ENCODE data around the gene GALNS. TPM values are rescaled to one million over a fixed set of nuclear protein-coding genes. Genes with fewer than 3 reads are reported as not detected.
A peak's percentile ranks its signal among the peaks of the same experiment; 100 is the strongest.

GALNS gene
- total and polyA plus RNA-seq, 2 of the 4 experiments (the other 2 are of a cell fraction) = 7.2 to 32.5 TPM

DNA sequence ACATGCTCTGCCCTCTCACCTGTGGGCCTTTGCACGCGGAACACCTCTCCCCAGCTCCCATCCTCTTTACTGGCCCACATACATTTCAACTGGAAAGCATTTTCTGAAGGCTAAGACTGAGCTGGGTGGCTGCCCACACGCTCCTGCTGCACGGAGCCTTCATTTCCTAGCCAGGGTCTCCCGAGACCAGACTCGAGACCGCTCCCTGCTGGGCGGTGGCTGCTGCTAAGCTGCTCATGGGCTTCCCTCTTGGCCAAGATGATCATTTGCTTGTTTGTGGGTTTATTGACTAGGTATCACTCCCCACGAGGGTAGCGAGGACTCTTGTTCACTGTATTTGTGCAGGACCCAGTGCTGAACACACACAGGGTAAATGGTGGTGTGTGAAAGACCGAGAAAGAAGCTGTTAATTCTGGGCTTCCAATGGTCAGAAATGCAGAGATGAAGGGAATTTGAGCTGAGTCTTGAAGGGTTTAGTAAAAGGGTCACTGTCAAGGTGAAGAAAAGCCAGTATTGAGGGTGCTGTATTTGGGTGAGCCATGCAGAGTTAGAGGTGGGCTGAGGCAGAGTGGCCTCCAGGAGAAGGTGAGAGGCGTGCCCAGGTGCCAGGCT lies 1.1 kb upstream of the GALNS start:
- 25% methylated on average over 5 of the region's 12 CpGs; no CpG with 5 or more reads in 1 of the 2 experiments for WGBS, 2 experiments (ENCODE audit: extremely low coverage in 2 of 2, insufficient read length in 1 of 2)
- H2BK20ac ChIP-seq (ENCODE audit: low read depth, low read length) = no peak overlapping the region
- H2BK5ac ChIP-seq (ENCODE audit: low read depth, low read length, poor library complexity, severe bottlenecking) = no peak overlapping the region
- in situ Hi-C loops (cut with MboI; ENCODE audit: low sequenced_read_pairs) (no loop called here), intact Hi-C loops (cut with micrococcal nuclease) (loop anchor here (1.0 to 5.0 kb wide), 4 partner anchors 42 to 359 kb away; partner anchors contain the start of gene ZNF778), dilution Hi-C loops (cut with HindIII; ENCODE audit: low sequenced_read_pairs, unreplicated experiment) (no loop called here)
- no peaks in the 10 kb centered on the region for H3K9me3 ChIP-seq (ENCODE audit: control insufficient read depth, insufficient read depth, low read length)
- no peak overlapping the region for H2BK120ac ChIP-seq (ENCODE audit: low read depth, low read length)
- ATAC-seq (ENCODE audit: low read depth) (peak; percentile 65), DNase-seq (peak; percentile 72)
- no peak overlapping the region; the same call in 1 of the 2 replicates for H3K14ac ChIP-seq (replicated peaks; ENCODE audit: low read depth, low read length)
- 0 out of 2 replicates have a peak, but pooled peaks cover 4% of the 10 kb centered on the region for H3K9me1 ChIP-seq (ENCODE audit: insufficient read depth, low read length)
- H4K20me1 ChIP-seq (ENCODE audit: insufficient read depth, low read length) = peaks cover 18% of the 10 kb centered on the region
- H3K4me2 ChIP-seq (ENCODE audit: low read depth, low read length) = peak overlapping the region; percentile 95
- 0 out of 2 replicates have a peak overlapping the region, but pooled peaks have one; percentile 45 for H3K56ac ChIP-seq (ENCODE audit: extremely low read depth, insufficient read depth, low read length)
- CTCF ChIA-PET = interaction anchor here (1.1 to 2.0 kb wide), 8 partner anchors 13 to 120 kb away, joined by 3 to 7 read pairs (median 5); partner anchors contain the start of gene APRT
- no peak overlapping the region for H3K18ac ChIP-seq (ENCODE audit: low read depth, low read length)
- POLR2A ChIA-PET (ENCODE audit: unreplicated experiment) = no interaction called here
- no peak overlapping the region for H2BK15ac ChIP-seq (ENCODE audit: low read depth, low read length)
- peak overlapping the region; percentile 90 for H3K9ac ChIP-seq (ENCODE audit: low read depth, low read length)
- H3K36me3 ChIP-seq (ENCODE audit: control insufficient read depth, insufficient read depth, low read length) = peaks cover 28% of the 10 kb centered on the region
- peak overlapping the region; percentile 98 for H2AK9ac ChIP-seq (replicated peaks; ENCODE audit: low read depth, low read length, poor library complexity)
- H4K8ac ChIP-seq (ENCODE audit: low read depth in 2 of 2, low read length in 2 of 2) = peak overlapping the region in 1 of 2 experiments; percentile 97; a peak in 1 of 4 replicates
- H3K27ac ChIP-seq (ENCODE audit: insufficient read depth, low read length) = peak overlapping the region; percentile 79
- no peaks in the 10 kb centered on the region for H3K27me3 ChIP-seq (ENCODE audit: control insufficient read depth, insufficient read depth, low read length)
- BruUV-seq (replicated peaks) = no TSS peak
- peak overlapping the region; percentile 61 for H3K23ac ChIP-seq (ENCODE audit: low read depth, low read length)
- H4K91ac ChIP-seq (ENCODE audit: insufficient read depth, low read depth, low read length) = no peak overlapping the region
- H3K4me1 ChIP-seq (ENCODE audit: control insufficient read depth, insufficient read depth, low read length) = peaks cover 9% of the 10 kb centered on the region
- H3K4me3 ChIP-seq (ENCODE audit: insufficient read depth, low read depth, low read length) = peak overlapping the region; percentile 97
- no peak overlapping the region; the same call in 1 of the 2 replicates for H2AK5ac ChIP-seq (ENCODE audit: low read depth, low read length)
- H2AFZ ChIP-seq (replicated peaks; ENCODE audit: low read length, poor library complexity) = peak overlapping the region; percentile 96
- H4K5ac ChIP-seq (ENCODE audit: low read depth, low read length) = no peak overlapping the region
- H3K4ac ChIP-seq (ENCODE audit: low read depth, low read length) = peak overlapping the region; percentile 86
- peaks cover 9 to 38% of the 10 kb centered on the region in 2 experiments for H3K79me1 ChIP-seq (ENCODE audit: low read depth in 1 of 2, low read length in 2 of 2)
- TF ChIP-seq RCOR1 (IDR thresholded peaks at IDR 0.05; ENCODE audit: insufficient replicate concordance, low read length) = no peak
- no peak for TF ChIP-seq RFX5 (IDR thresholded peaks at IDR 0.05; ENCODE audit: low read depth, low read length)
- TF ChIP-seq MAFK (IDR thresholded peaks at IDR 0.05; ENCODE audit: low read depth, low read length) = no peak
- TF ChIP-seq NFE2L2 (IDR thresholded peaks at IDR 0.05; ENCODE audit: low read depth, low read length) = no peak
- TF ChIP-seq CEBPB (IDR thresholded peaks at IDR 0.05; ENCODE audit: low read depth, low read length) = no peak
- 0 out of 2 replicates have a peak, but pooled peaks have one; percentile 69 for TF ChIP-seq MXI1 (IDR thresholded peaks at IDR 0.05; ENCODE audit: borderline replicate concordance, low read depth, low read length)
- no peak for TF ChIP-seq CHD1 (IDR thresholded peaks at IDR 0.05; ENCODE audit: low read depth, low read length)
- no peak for TF ChIP-seq FOS (IDR thresholded peaks at IDR 0.05; ENCODE audit: low read depth, low read length)
- no peak for TF ChIP-seq BHLHE40 (IDR thresholded peaks at IDR 0.05; ENCODE audit: low read depth, low read length)
- TF ChIP-seq, protein P1, sequence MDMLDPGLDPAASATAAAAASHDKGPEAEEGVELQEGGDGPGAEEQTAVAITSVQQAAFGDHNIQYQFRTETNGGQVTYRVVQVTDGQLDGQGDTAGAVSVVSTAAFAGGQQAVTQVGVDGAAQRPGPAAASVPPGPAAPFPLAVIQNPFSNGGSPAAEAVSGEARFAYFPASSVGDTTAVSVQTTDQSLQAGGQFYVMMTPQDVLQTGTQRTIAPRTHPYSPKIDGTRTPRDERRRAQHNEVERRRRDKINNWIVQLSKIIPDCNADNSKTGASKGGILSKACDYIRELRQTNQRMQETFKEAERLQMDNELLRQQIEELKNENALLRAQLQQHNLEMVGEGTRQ (IDR thresholded peaks at IDR 0.05; ENCODE audit: low read depth, low read length) = no peak
- TF ChIP-seq, protein P2, sequence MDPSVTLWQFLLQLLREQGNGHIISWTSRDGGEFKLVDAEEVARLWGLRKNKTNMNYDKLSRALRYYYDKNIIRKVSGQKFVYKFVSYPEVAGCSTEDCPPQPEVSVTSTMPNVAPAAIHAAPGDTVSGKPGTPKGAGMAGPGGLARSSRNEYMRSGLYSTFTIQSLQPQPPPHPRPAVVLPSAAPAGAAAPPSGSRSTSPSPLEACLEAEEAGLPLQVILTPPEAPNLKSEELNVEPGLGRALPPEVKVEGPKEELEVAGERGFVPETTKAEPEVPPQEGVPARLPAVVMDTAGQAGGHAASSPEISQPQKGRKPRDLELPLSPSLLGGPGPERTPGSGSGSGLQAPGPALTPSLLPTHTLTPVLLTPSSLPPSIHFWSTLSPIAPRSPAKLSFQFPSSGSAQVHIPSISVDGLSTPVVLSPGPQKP (IDR thresholded peaks at IDR 0.05; ENCODE audit: borderline replicate concordance, low read depth, low read length) = no peak
- TF ChIP-seq MAZ (IDR thresholded peaks at IDR 0.05; ENCODE audit: borderline replicate concordance, low read depth, low read length) = no peak
- TF ChIP-seq POLR2A (IDR thresholded peaks at IDR 0.05; ENCODE audit: low read depth, low read length) = no peak
- TF ChIP-seq RAD21 (IDR thresholded peaks at IDR 0.05; ENCODE audit: low read length) = peak; percentile 68
- TF ChIP-seq SMC3 (IDR thresholded peaks at IDR 0.05; ENCODE audit: low read depth, low read length) = peak; percentile 79

Measured in IMR-90 (cell line).